H4 (cell line): Measurements from ENCODE around the gene CPLANE1. TPM values are rescaled to one million over a fixed set of nuclear protein-coding genes. Genes with fewer than 3 reads are reported as not detected.
A peak's percentile ranks its signal among the peaks of the same experiment; 100 is the strongest.
"Not testable (repeated sequence)": the region's sequence is repeated elsewhere in the genome, so short reads cannot be mapped to it uniquely, and the experiment has no call there.

Experiments
- DNase-seq: peaks from one replicate; pipeline ENCODE4 v3.0.0-alpha.2; 2015; ENCODE audit warnings: low spot score
- total RNA-seq: library from RNA; depleted of rRNA; stranded (reverse); fragments of >200 nt; shearing (Covaris generic); gene quantifications from 2 replicates; pipeline ENCODE4 v1.2.3, GENCODE V29; 2014

CPLANE1 gene
- total RNA-seq, 1 experiment from 2014 or later, result 13.8 TPM

- peak; percentile 14 for DNase-seq
Observed at GRCh38 chr5:37208883-37209797, 40.0 kb downstream of the CPLANE1 start.

- DNase-seq, result no peak
Observed at GRCh38 chr5:37207802-37208201, 41.4 kb downstream of the CPLANE1 start.

- DNase-seq, result no peak
Observed at GRCh38 chr5:37206736-37207135, 42.4 kb downstream of the CPLANE1 start.

GRCh38 chr5:37198842-37199241, 50.3 kb downstream of the CPLANE1 start:
- peak; percentile 15 for DNase-seq

- no peak for DNase-seq
Observed at GRCh38 chr5:37198061-37198460, 51.1 kb downstream of the CPLANE1 start.

- no peak for DNase-seq
Observed at GRCh38 chr5:37197340-37198050, 51.7 kb downstream of the CPLANE1 start.

- DNase-seq, result no peak
Observed at GRCh38 chr5:37190592-37190991, 58.6 kb downstream of the CPLANE1 start.

GRCh38 chr5:37189355-37189754, 59.8 kb downstream of the CPLANE1 start:
- DNase-seq, result no peak

- DNase-seq, result no peak
Observed at GRCh38 chr5:37187465-37187977, 61.7 kb downstream of the CPLANE1 start.

GRCh38 chr5:37184748-37185364, 64.3 kb downstream of the CPLANE1 start:
- DNase-seq, result no peak

GRCh38 chr5:37182667-37183066, 66.5 kb downstream of the CPLANE1 start:
- no peak for DNase-seq

- no peak for DNase-seq
Observed at GRCh38 chr5:37174928-37175327, 74.2 kb downstream of the CPLANE1 start.

GRCh38 chr5:37172957-37173356, 76.2 kb downstream of the CPLANE1 start:
- DNase-seq, result no peak

GRCh38 chr5:37170856-37171255, 78.3 kb downstream of the CPLANE1 start:
- no peak for DNase-seq

GRCh38 chr5:37166197-37166596, 83.0 kb downstream of the CPLANE1 start:
- no peak for DNase-seq

GRCh38 chr5:37165761-37166160, 83.4 kb downstream of the CPLANE1 start:
- DNase-seq, result no peak

GRCh38 chr5:37153661-37154060, 95.5 kb downstream of the CPLANE1 start:
- no peak for DNase-seq

GRCh38 chr5:37146896-37147295, 102.3 kb downstream of the CPLANE1 start:
- no peak for DNase-seq

- no peak for DNase-seq
Observed at GRCh38 chr5:37136694-37137093, 112.5 kb downstream of the CPLANE1 start.

- not testable (repeated sequence) for DNase-seq
Observed at GRCh38 chr5:37135312-37135711, 113.9 kb downstream of the CPLANE1 start.

- DNase-seq, result no peak
Observed at GRCh38 chr5:37133939-37134338, 115.2 kb downstream of the CPLANE1 start.

GRCh38 chr5:37132646-37133045, 116.5 kb downstream of the CPLANE1 start:
- no peak for DNase-seq
